Activated CD4-positive, CD25-positive, alpha-beta regulatory T cell (primary cell): ENCODE measurements around the gene TAF11L3.
"Not testable (repeated sequence)": the region's sequence is repeated elsewhere in the genome, so short reads cannot be mapped to it uniquely, and the experiment has no call there.

ENCODE experiments used
- DNase-seq, 4 experiments: peaks; one replicate each; lab custom pipeline; 2025; lab: John Stamatoyannopoulos, UW

Gene TAF11L3

GRCh38 chr5:17518067-17518466 lies at the start of gene TAF11L3:
TAF11L3 (plus strand) TSS chr5:17518367.
- DNase-seq: not testable (repeated sequence)

GRCh38 chr5:17470064-17470463 lies 48.1 kb upstream of the TAF11L3 start:
- no peak for DNase-seq

GRCh38 chr5:17475064-17475463 lies 43.1 kb upstream of the TAF11L3 start:
- not testable (repeated sequence) for DNase-seq

GRCh38 chr5:17477043-17477442 lies 41.1 kb upstream of the TAF11L3 start:
- DNase-seq: no peak

GRCh38 chr5:17477573-17478265 lies 40.4 kb upstream of the TAF11L3 start:
- DNase-seq: no peak

- no peak for DNase-seq
Observed at GRCh38 chr5:17481378-17481777, 36.8 kb upstream of the TAF11L3 start.

GRCh38 chr5:17482790-17483189 lies 35.4 kb upstream of the TAF11L3 start:
- DNase-seq: no peak

- DNase-seq: not testable (repeated sequence)
Observed at GRCh38 chr5:17486464-17487173, 31.5 kb upstream of the TAF11L3 start.

GRCh38 chr5:17487174-17487512 lies 31.0 kb upstream of the TAF11L3 start:
- DNase-seq: no peak

GRCh38 chr5:17491257-17491656 lies 26.9 kb upstream of the TAF11L3 start:
- DNase-seq: not testable (repeated sequence)

- no peak for DNase-seq
Observed at GRCh38 chr5:17492770-17493169, 25.4 kb upstream of the TAF11L3 start.

GRCh38 chr5:17497446-17497845 lies 20.7 kb upstream of the TAF11L3 start:
- no peak for DNase-seq

GRCh38 chr5:17497931-17498330 lies 20.2 kb upstream of the TAF11L3 start, which contains the start of gene TAF11L2:
TAF11L2 (plus strand) TSS chr5:17498231.
- DNase-seq: not testable (repeated sequence)

GRCh38 chr5:17511775-17512325 lies 6.3 kb upstream of the TAF11L3 start:
- DNase-seq: no peak

GRCh38 chr5:17517526-17517925 lies 641 bp upstream of the TAF11L3 start:
- DNase-seq: not testable (repeated sequence)

GRCh38 chr5:17519508-17519907 lies 1.3 kb downstream of the TAF11L3 start:
- not testable (repeated sequence) for DNase-seq

GRCh38 chr5:17521501-17521900 lies 3.3 kb downstream of the TAF11L3 start, which contains the start of gene TAF11L4:
TAF11L4 (plus strand) TSS chr5:17521801.
- DNase-seq: not testable (repeated sequence)

GRCh38 chr5:17524935-17525334 lies 6.8 kb downstream of the TAF11L3 start, which contains the start of gene TAF11L5:
TAF11L5 (plus strand) TSS chr5:17525235.
- not testable (repeated sequence) for DNase-seq

GRCh38 chr5:17526504-17526903 lies 8.3 kb downstream of the TAF11L3 start:
- DNase-seq: not testable (repeated sequence)

- DNase-seq: not testable (repeated sequence)
Observed at GRCh38 chr5:17528369-17528768, 10.2 kb downstream of the TAF11L3 start, which contains the start of gene TAF11L6. TAF11L6 (plus strand) TSS chr5:17528669.
